DND-41 (cell line): ENCODE measurements around the gene F3.

Experiments used
- ATAC-seq: fragments of 200-7000 bp; cut with Tn5 transposase; 3 replicates; pipeline ENCODE4 v1.9.1; 2021; ENCODE audit warnings: low read depth; ENCODE audit not compliant: insufficient read depth
- DNase-seq: peaks from one replicate; pipeline ENCODE4 v3.0.0-alpha.2; 2020
- H2AFZ ChIP-seq: 2 replicates; pipeline ENCODE4 v1.6.0; 2012; ENCODE audit warnings: low read depth, low read length
- H3K27ac ChIP-seq: 2 replicates; pipeline ENCODE4 v1.5.1; 2012; ENCODE audit warnings: low read length, inconsistent platforms
- H3K27me3 ChIP-seq: fragments of 200-600 bp; sonication (generic); 2 replicates; pipeline ENCODE4 v1.6.0; 2012; ENCODE audit warnings: low read length, mild to moderate bottlenecking, inconsistent platforms; ENCODE audit not compliant: insufficient read depth, poor library complexity
- H3K36me3 ChIP-seq: 2 replicates; pipeline ENCODE4 v1.5.1; 2012; ENCODE audit warnings: low read length, inconsistent platforms; ENCODE audit not compliant: insufficient read depth
- H3K4me1 ChIP-seq: 2 replicates; pipeline ENCODE4 v1.5.1; 2012; ENCODE audit warnings: mild to moderate bottlenecking, low read length; ENCODE audit not compliant: insufficient read depth
- H3K4me2 ChIP-seq: 2 replicates; pipeline ENCODE4 v1.6.0; 2012; ENCODE audit warnings: mild to moderate bottlenecking, moderate library complexity, low read length, inconsistent platforms; ENCODE audit not compliant: insufficient read depth
- H3K4me3 ChIP-seq, 2 experiments: fragments of 200-600 bp in 1 of 2; shearing (Covaris generic) in 1 of 2; 2 replicates each; pipeline ENCODE4 v1.5.1; 2012 to 2016; ENCODE audit warnings: inconsistent platforms in 2 of 2, low read length in 2 of 2, mild to moderate bottlenecking in 2 of 2, low read depth in 1 of 2, moderate library complexity in 1 of 2
- H3K79me2 ChIP-seq: 2 replicates; pipeline ENCODE4 v1.6.0; 2012; ENCODE audit warnings: low read length, inconsistent platforms; ENCODE audit not compliant: insufficient read depth
- H3K9ac ChIP-seq: 2 replicates; pipeline ENCODE4 v1.6.0; 2012; ENCODE audit warnings: low read depth, mild to moderate bottlenecking, inconsistent platforms, low read length, moderate library complexity
- H3K9me3 ChIP-seq: 2 replicates; pipeline ENCODE4 v1.5.1; 2012; ENCODE audit warnings: low read length, moderate library complexity, mild to moderate bottlenecking, inconsistent platforms; ENCODE audit not compliant: insufficient read depth, severe bottlenecking
- H4K20me1 ChIP-seq: 2 replicates; pipeline ENCODE4 v1.6.0; 2012; ENCODE audit warnings: low read length; ENCODE audit not compliant: insufficient read depth
- CTCF ChIP-seq: IDR thresholded peaks from 2 replicates; pipeline ENCODE4 v1.5.1; 2012; ENCODE audit warnings: borderline replicate concordance, low read length, moderate library complexity, mild to moderate bottlenecking; ENCODE audit not compliant: poor library complexity, severe bottlenecking; ENCODE audit errors: extremely low read depth
- EZH2 ChIP-seq: IDR thresholded peaks from 3 replicates; pipeline ENCODE4 v1.6.1; 2012; ENCODE audit warnings: borderline replicate concordance, low read depth, mild to moderate bottlenecking, moderate library complexity, low read length, inconsistent platforms; ENCODE audit not compliant: severe bottlenecking

F3 gene

GRCh38 chr1:94544706-94545490, 3.3 kb upstream of the F3 start:
- Histone ChIP-seq H3K27me3 (no peaks in the 10 kb centered on the region), H3K4me1 (peaks cover 33% of the 10 kb centered on the region), H3K4me3 (no peak overlapping the region), H3K9me3 (no peaks in the 10 kb centered on the region), H3K27ac (no peak overlapping the region), H2AFZ (no peak overlapping the region), H3K36me3 (no peaks in the 10 kb centered on the region), H3K4me2 (no peak overlapping the region), H4K20me1 (no peaks in the 10 kb centered on the region), H3K9ac (no peak overlapping the region), H3K79me2 (no peaks in the 10 kb centered on the region)
- no peak for TF ChIP-seq EZH2
- TF ChIP-seq CTCF = no peak
- no peak for ATAC-seq
- no peak for DNase-seq

GRCh38 chr1:94543893-94544635, 2.5 kb upstream of the F3 start:
- Histone ChIP-seq H3K36me3 (no peaks in the 10 kb centered on the region), H3K4me2 (no peak overlapping the region)
- no peak for TF ChIP-seq CTCF
- TF ChIP-seq EZH2 = no peak

GRCh38 chr1:94543001-94543400, 1.4 kb upstream of the F3 start:
- peak overlapping the region; percentile 68 for H3K4me2 ChIP-seq
- no peak overlapping the region for H2AFZ ChIP-seq
- H3K4me3 ChIP-seq = peak overlapping the region in 1 of 2 experiments; percentile 65; a peak in 1 of 4 replicates
- DNase-seq (no peak), ATAC-seq (no peak)
- H3K36me3 ChIP-seq = no peaks in the 10 kb centered on the region
- H4K20me1 ChIP-seq = no peaks in the 10 kb centered on the region
- TF ChIP-seq EZH2 (no peak), CTCF (no peak)
- H3K27ac ChIP-seq = peak overlapping the region; percentile 1; the same call in 1 of the 2 replicates
- no peaks in the 10 kb centered on the region for H3K9me3 ChIP-seq
- peaks cover 40% of the 10 kb centered on the region for H3K4me1 ChIP-seq
- no peaks in the 10 kb centered on the region for H3K27me3 ChIP-seq
- no peaks in the 10 kb centered on the region for H3K79me2 ChIP-seq
- H3K9ac ChIP-seq = peak overlapping the region; percentile 67; the same call in 1 of the 2 replicates

More at GRCh38 chr1:94543893-94544635, 2.5 kb upstream of the F3 start:
- H3K9ac ChIP-seq = no peak overlapping the region
- H3K9me3 ChIP-seq = no peaks in the 10 kb centered on the region
- H3K4me1 ChIP-seq = peaks cover 40% of the 10 kb centered on the region
- no peaks in the 10 kb centered on the region for H3K79me2 ChIP-seq
- H3K27me3 ChIP-seq = no peaks in the 10 kb centered on the region
- no peak for ATAC-seq
- H3K4me3 ChIP-seq = no peak overlapping the region
- no peaks in the 10 kb centered on the region for H4K20me1 ChIP-seq
- H3K27ac ChIP-seq = no peak overlapping the region
- DNase-seq = no peak
- H2AFZ ChIP-seq = no peak overlapping the region
